Liver (tissue), 3 donors: ENCODE results near the gene RNF151.

Experiments used
- GABPA ChIP-seq, 2 donors: IDR thresholded peaks in 1 of 2; conservative IDR thresholded peaks in 1 of 2; 2 replicates each; pipeline ENCODE4 v1.6.1; 2016; ENCODE audit warnings: antibody characterized with exemption in 2 of 2, mild to moderate bottlenecking in 1 of 2, moderate library complexity in 1 of 2
- JUND ChIP-seq, 2 donors: IDR thresholded peaks; 2 replicates each; pipeline ENCODE4 v1.6.1; 2016; ENCODE audit warnings: antibody characterized with exemption in 2 of 2
- NR2F2 ChIP-seq: IDR thresholded peaks from 2 replicates; pipeline ENCODE4 v1.6.1; 2016; ENCODE audit warnings: antibody characterized with exemption
- TF ChIP-seq, protein P1 (sequence below): IDR thresholded peaks from 2 replicates; pipeline ENCODE4 v1.6.1; 2016; ENCODE audit warnings: antibody characterized with exemption
- TF ChIP-seq, protein P2 (sequence below): fragments of 150-350 bp; IDR thresholded peaks from 2 replicates; pipeline ENCODE4 v1.5.1; 2017; ENCODE audit warnings: improper control_type of control experiment, low read depth, low read length; ENCODE audit not compliant: missing input control
- TF ChIP-seq, protein P3 (sequence below): IDR thresholded peaks from 2 replicates; pipeline ENCODE4 v1.6.1; 2016; ENCODE audit warnings: antibody characterized with exemption, mild to moderate bottlenecking
- donor health status: healthy.
- donor health status: healthy.

DNA sequence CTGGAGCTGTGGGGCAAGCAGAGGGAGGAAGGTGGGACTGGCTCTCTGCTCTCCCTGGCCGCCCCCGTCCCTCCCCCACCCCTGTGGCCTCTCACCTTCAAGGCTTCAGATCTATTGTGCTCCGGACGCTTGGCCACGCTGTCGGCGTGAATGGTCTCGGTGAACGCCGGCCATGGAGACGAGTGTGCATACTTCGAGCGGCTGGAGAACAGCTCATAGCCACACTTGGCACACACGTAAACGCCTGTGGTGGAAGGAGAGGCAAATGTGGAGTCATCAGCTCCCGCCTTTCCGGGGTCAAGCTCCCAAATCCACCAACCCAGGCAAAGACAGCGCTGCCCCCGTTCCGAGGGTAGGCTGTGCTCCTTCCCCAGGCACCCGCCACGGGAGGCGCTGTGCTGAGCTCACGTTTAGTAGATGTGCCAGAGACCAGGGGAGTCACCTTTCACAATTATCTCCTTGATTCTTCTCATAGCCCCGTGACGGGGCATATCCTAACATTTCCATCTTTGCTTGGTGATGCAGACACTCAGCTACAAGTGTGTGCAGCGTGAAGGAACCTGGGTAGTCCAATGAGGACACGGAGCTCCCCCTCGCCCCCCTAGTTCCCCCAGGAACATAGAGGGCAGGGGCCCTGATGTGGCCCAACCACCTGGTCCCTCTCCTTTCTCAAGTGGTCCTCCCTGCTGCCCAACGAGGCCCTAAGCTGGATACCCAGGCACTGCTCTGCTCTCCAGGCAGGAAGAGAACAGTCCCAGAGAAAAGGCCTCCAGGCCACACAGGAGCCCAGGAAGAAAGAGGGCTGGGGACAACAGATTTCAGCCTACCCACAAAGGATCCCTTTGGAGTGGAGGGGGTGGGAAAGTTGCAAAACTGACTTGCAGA lies 25.3 kb upstream of the RNF151 start:
- TF ChIP-seq GABPA (IDR thresholded peaks at IDR 0.05 in 1 of 2, conservative IDR thresholded peaks at IDR 0.05 in 1 of 2) = no peak
- TF ChIP-seq NR2F2 = no peak
- TF ChIP-seq, protein P1, sequence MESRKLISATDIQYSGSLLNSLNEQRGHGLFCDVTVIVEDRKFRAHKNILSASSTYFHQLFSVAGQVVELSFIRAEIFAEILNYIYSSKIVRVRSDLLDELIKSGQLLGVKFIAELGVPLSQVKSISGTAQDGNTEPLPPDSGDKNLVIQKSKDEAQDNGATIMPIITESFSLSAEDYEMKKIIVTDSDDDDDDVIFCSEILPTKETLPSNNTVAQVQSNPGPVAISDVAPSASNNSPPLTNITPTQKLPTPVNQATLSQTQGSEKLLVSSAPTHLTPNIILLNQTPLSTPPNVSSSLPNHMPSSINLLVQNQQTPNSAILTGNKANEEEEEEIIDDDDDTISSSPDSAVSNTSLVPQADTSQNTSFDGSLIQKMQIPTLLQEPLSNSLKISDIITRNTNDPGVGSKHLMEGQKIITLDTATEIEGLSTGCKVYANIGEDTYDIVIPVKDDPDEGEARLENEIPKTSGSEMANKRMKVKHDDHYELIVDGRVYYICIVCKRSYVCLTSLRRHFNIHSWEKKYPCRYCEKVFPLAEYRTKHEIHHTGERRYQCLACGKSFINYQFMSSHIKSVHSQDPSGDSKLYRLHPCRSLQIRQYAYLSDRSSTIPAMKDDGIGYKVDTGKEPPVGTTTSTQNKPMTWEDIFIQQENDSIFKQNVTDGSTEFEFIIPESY = no peak
- TF ChIP-seq, protein P2, sequence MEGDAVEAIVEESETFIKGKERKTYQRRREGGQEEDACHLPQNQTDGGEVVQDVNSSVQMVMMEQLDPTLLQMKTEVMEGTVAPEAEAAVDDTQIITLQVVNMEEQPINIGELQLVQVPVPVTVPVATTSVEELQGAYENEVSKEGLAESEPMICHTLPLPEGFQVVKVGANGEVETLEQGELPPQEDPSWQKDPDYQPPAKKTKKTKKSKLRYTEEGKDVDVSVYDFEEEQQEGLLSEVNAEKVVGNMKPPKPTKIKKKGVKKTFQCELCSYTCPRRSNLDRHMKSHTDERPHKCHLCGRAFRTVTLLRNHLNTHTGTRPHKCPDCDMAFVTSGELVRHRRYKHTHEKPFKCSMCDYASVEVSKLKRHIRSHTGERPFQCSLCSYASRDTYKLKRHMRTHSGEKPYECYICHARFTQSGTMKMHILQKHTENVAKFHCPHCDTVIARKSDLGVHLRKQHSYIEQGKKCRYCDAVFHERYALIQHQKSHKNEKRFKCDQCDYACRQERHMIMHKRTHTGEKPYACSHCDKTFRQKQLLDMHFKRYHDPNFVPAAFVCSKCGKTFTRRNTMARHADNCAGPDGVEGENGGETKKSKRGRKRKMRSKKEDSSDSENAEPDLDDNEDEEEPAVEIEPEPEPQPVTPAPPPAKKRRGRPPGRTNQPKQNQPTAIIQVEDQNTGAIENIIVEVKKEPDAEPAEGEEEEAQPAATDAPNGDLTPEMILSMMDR = peak; percentile 45
- TF ChIP-seq JUND (IDR thresholded peaks at IDR 0.05) = no peak
- TF ChIP-seq, protein P3, sequence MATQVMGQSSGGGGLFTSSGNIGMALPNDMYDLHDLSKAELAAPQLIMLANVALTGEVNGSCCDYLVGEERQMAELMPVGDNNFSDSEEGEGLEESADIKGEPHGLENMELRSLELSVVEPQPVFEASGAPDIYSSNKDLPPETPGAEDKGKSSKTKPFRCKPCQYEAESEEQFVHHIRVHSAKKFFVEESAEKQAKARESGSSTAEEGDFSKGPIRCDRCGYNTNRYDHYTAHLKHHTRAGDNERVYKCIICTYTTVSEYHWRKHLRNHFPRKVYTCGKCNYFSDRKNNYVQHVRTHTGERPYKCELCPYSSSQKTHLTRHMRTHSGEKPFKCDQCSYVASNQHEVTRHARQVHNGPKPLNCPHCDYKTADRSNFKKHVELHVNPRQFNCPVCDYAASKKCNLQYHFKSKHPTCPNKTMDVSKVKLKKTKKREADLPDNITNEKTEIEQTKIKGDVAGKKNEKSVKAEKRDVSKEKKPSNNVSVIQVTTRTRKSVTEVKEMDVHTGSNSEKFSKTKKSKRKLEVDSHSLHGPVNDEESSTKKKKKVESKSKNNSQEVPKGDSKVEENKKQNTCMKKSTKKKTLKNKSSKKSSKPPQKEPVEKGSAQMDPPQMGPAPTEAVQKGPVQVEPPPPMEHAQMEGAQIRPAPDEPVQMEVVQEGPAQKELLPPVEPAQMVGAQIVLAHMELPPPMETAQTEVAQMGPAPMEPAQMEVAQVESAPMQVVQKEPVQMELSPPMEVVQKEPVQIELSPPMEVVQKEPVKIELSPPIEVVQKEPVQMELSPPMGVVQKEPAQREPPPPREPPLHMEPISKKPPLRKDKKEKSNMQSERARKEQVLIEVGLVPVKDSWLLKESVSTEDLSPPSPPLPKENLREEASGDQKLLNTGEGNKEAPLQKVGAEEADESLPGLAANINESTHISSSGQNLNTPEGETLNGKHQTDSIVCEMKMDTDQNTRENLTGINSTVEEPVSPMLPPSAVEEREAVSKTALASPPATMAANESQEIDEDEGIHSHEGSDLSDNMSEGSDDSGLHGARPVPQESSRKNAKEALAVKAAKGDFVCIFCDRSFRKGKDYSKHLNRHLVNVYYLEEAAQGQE = no peak
